ENCODE results near the gene PCBP3. TPM values are rescaled to one million over a fixed set of nuclear protein-coding genes. Genes with fewer than 3 reads are reported as not detected.

PCBP3 gene
- total RNA-seq, 2 experiments from 2014 or later = 1.9 to 2.2 TPM

DNA sequence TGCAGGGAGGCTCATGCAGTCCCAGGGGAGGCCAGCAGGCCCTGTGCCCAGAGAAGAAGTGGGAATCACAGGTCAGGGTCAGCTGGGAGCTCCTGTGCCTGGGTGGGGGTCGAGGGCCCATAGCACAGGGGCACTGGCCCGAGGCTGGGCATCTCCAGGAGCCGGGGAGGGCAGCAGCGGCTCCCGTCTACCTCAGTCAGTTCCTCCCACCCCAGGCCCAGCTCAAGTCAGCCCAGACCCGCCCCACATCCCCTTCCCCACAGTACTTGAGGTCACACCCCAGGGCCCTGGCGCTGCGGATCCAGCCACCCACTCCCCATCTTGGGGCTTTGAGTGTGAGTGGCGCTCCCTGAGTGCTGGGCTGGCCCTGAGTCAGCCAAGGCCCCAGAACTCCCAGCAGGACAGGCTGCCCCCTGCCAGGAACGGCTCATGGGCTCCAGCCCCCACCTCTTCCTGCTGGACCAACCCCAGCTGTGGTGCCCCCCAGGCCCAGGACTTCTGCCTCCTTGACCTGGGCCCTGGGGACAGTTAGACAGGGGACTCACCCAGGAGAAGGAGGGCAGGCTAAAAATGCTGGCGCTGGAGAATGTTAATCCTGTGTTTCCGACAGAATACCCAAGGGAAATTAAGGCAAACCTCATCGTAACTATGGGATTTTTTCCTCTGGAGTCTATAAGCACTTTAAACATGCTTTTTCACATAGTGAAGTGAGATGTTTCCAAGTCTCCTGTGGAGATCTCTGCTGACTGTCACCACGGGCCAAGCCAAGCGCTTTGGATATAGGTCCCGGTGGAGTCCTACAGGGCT lies 269.3 kb downstream of the PCBP3 start:
- CTCF ChIA-PET = interaction anchor here (1.3 kb wide), 1 partner anchor 10 kb away, joined by 5 read pairs; no protein-coding TSS in a partner anchor

DNA sequence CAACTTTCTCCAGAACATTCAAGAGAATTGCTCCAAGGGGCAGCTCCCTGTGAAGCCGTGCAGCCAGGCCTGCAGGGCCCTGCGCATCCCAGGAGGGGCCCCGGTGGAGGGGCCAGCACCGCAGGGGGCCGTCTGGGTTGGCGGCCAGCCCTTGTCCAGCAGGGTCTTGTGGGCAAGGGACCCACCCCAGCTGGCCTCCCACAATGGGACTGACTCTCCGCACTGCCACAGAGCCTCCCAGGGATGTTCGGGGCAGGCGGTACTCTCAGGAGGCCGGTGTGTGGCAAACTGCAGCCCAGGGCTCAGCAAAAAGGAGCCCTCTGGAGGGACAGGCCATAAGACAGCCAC lies 269.9 kb downstream of the PCBP3 start:
- intact Hi-C loops (cut with micrococcal nuclease) = no loop called here
- Mint-ChIP-seq H3K4me1 (ENCODE audit: low read depth) (peaks cover 19% of the 10 kb centered on the region), H3K4me3 (no peak overlapping the region), H3K27ac (no peak overlapping the region), H3K27me3 (no peaks in the 10 kb centered on the region), H3K36me3 (ENCODE audit: low read depth) (no peaks in the 10 kb centered on the region), H3K9me3 (no peaks in the 10 kb centered on the region)
- DNase-seq = no peak
- POLR2A ChIA-PET = no interaction called here
- CTCF ChIA-PET = no interaction called here
- TF ChIP-seq, protein P1, sequence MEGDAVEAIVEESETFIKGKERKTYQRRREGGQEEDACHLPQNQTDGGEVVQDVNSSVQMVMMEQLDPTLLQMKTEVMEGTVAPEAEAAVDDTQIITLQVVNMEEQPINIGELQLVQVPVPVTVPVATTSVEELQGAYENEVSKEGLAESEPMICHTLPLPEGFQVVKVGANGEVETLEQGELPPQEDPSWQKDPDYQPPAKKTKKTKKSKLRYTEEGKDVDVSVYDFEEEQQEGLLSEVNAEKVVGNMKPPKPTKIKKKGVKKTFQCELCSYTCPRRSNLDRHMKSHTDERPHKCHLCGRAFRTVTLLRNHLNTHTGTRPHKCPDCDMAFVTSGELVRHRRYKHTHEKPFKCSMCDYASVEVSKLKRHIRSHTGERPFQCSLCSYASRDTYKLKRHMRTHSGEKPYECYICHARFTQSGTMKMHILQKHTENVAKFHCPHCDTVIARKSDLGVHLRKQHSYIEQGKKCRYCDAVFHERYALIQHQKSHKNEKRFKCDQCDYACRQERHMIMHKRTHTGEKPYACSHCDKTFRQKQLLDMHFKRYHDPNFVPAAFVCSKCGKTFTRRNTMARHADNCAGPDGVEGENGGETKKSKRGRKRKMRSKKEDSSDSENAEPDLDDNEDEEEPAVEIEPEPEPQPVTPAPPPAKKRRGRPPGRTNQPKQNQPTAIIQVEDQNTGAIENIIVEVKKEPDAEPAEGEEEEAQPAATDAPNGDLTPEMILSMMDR (IDR thresholded peaks at IDR 0.05) = no peak
- no peak for ATAC-seq

More for the DNA sequence above, 269.3 kb downstream of the PCBP3 start:
- Mint-ChIP-seq H3K27me3 (no peaks in the 10 kb centered on the region), H3K4me3 (no peak overlapping the region), H3K36me3 (ENCODE audit: low read depth) (no peaks in the 10 kb centered on the region), H3K9me3 (no peaks in the 10 kb centered on the region), H3K4me1 (ENCODE audit: low read depth) (peaks cover 19% of the 10 kb centered on the region), H3K27ac (no peak overlapping the region)
- DNase-seq = no peak
- intact Hi-C loops (cut with micrococcal nuclease) = no loop called here
- TF ChIP-seq, protein P1 (IDR thresholded peaks at IDR 0.05) = no peak
- POLR2A ChIA-PET = no interaction called here
- ATAC-seq = no peak

GRCh38 chr21:45913886-45914285 lies 270.4 kb downstream of the PCBP3 start:
- H3K27me3 Mint-ChIP-seq = no peaks in the 10 kb centered on the region
- TF ChIP-seq, protein P1 (IDR thresholded peaks at IDR 0.05) = no peak
- no peaks in the 10 kb centered on the region for H3K9me3 Mint-ChIP-seq
- H3K27ac Mint-ChIP-seq = no peak overlapping the region
- no peaks in the 10 kb centered on the region for H3K36me3 Mint-ChIP-seq (ENCODE audit: low read depth)
- no peak for DNase-seq
- POLR2A ChIA-PET = interaction anchor here (0.6 kb wide), 1 partner anchor 44 kb away, joined by 3 read pairs; no protein-coding TSS in a partner anchor
- peaks cover 19% of the 10 kb centered on the region for H3K4me1 Mint-ChIP-seq (ENCODE audit: low read depth)
- no peak overlapping the region for H3K4me3 Mint-ChIP-seq
- ATAC-seq = no peak
- intact Hi-C loops (cut with micrococcal nuclease) = no loop called here
- CTCF ChIA-PET = no interaction called here

DNA sequence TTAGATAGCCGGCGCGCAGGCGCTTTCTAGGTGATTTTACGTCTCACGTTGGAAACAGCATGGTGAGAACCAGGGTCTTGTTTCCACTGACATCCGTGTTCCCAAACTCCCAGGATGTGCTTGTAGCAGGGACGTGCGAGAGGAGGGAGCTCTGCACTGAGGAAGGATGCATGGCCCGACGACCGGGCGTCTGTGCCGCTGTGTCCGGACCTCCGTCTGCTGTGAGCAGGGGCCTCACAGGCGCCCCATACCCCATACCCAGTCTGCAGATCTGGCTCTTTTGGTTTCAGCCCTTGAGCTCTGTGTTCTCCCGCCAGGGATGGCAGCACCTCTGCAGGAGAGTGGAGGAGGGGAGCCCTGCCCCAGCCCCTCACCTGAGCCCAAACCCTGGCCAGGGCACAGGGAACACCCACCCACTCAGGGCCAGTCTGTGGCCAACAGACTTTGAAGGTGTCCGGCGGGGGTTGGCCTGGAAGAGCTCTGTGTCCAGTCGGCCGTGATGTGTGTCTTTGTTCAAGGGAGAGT lies 270.9 kb downstream of the PCBP3 start:
- ATAC-seq = no peak
- TF ChIP-seq, protein P1 (IDR thresholded peaks at IDR 0.05) = no peak
- ChIA-PET CTCF (no interaction called here), POLR2A (interaction anchor here (0.6 to 1.2 kb wide), 2 partner anchors 15 to 44 kb away, joined by 3 read pairs; no protein-coding TSS in a partner anchor)
- Mint-ChIP-seq H3K9me3 (no peaks in the 10 kb centered on the region), H3K36me3 (ENCODE audit: low read depth) (no peaks in the 10 kb centered on the region), H3K27me3 (no peaks in the 10 kb centered on the region), H3K4me3 (no peak overlapping the region), H3K4me1 (ENCODE audit: low read depth) (peaks cover 19% of the 10 kb centered on the region), H3K27ac (no peak overlapping the region)
- DNase-seq = no peak
- intact Hi-C loops (cut with micrococcal nuclease) = no loop called here
